Measurements from ENCODE around the gene PABPN1L. TPM values are rescaled to one million over a fixed set of nuclear protein-coding genes. Genes with fewer than 3 reads are reported as not detected.
A peak's percentile ranks its signal among the peaks of the same experiment; 100 is the strongest.
"Not testable (repeated sequence)": the region's sequence is repeated elsewhere in the genome, so short reads cannot be mapped to it uniquely, and the experiment has no call there.

Gene PABPN1L
- total and polyA plus RNA-seq, 2 donors = 0.09 to 0.34 TPM

- DNase-seq (ENCODE audit: low read depth in 6 of 9, low spot score in 9 of 9) = no peak
- Histone ChIP-seq H3K4me1 (ENCODE audit: control insufficient read depth in 2 of 2, insufficient read depth in 2 of 2, low read length in 2 of 2) (peaks cover 0 to 3% of the 10 kb centered on the region in 2 donors), H3K9me3 (ENCODE audit: control insufficient read depth in 2 of 2, insufficient read depth in 1 of 2, low read length in 1 of 2) (peaks cover 24 to 57% of the 10 kb centered on the region in 2 donors), H3K36me3 (ENCODE audit: control insufficient read depth in 2 of 2, insufficient read depth in 2 of 2, low read length in 1 of 2) (peaks cover 95 to 97% of the 10 kb centered on the region in 2 donors), H3K27ac (ENCODE audit: low read depth in 1 of 2, low read length in 1 of 2) (no peak overlapping the region), H3K27me3 (ENCODE audit: control insufficient read depth in 2 of 2, insufficient read depth in 1 of 2, low read length in 1 of 2) (no peaks in the 10 kb centered on the region), H3K4me3 (ENCODE audit: low read length in 2 of 2) (no peak overlapping the region)
- WGBS = 81% methylated on average over 21 of the region's 21 CpGs
These were observed 28.3 kb upstream of the PABPN1L start for GRCh38 chr16:88894681-88895300.

- not testable (repeated sequence) for H3K27me3 ChIP-seq (ENCODE audit: control insufficient read depth in 2 of 2, insufficient read depth in 1 of 2, low read length in 1 of 2); H3K27ac ChIP-seq (ENCODE audit: low read depth in 1 of 2, low read length in 1 of 2); H3K4me3 ChIP-seq (ENCODE audit: low read length in 2 of 2); DNase-seq (ENCODE audit: low read depth in 6 of 9, low spot score in 9 of 9); H3K4me1 ChIP-seq (ENCODE audit: control insufficient read depth in 2 of 2, insufficient read depth in 2 of 2, low read length in 2 of 2)
- 98% methylated on average over 4 of the region's 6 CpGs for WGBS
- Histone ChIP-seq H3K9me3 (ENCODE audit: control insufficient read depth in 2 of 2, insufficient read depth in 1 of 2, low read length in 1 of 2) (peaks cover 24 to 62% of the 10 kb centered on the region in 2 donors), H3K36me3 (ENCODE audit: control insufficient read depth in 2 of 2, insufficient read depth in 2 of 2, low read length in 1 of 2) (peaks cover 94 to 97% of the 10 kb centered on the region in 2 donors)
These were observed 27.8 kb upstream of the PABPN1L start for GRCh38 chr16:88894266-88894665.

GRCh38 chr16:88893127-88893968, 26.9 kb upstream of the PABPN1L start:
- WGBS = 96% methylated on average over 19 of the region's 19 CpGs

GRCh38 chr16:88892065-88892464, 25.6 kb upstream of the PABPN1L start:
- WGBS = 96% methylated on average over 20 of the region's 20 CpGs
- no peak for DNase-seq (ENCODE audit: low read depth in 6 of 9, low spot score in 9 of 9)
- Histone ChIP-seq H3K27ac (ENCODE audit: low read depth in 1 of 2, low read length in 1 of 2) (no peak overlapping the region), H3K9me3 (ENCODE audit: control insufficient read depth in 2 of 2, insufficient read depth in 1 of 2, low read length in 1 of 2) (peaks cover 24 to 67% of the 10 kb centered on the region in 2 donors), H3K36me3 (ENCODE audit: control insufficient read depth in 2 of 2, insufficient read depth in 2 of 2, low read length in 1 of 2) (peaks cover 89 to 93% of the 10 kb centered on the region in 2 donors), H3K4me1 (ENCODE audit: control insufficient read depth in 2 of 2, insufficient read depth in 2 of 2, low read length in 2 of 2) (peaks cover 0 to 3% of the 10 kb centered on the region in 2 donors), H3K27me3 (ENCODE audit: control insufficient read depth in 2 of 2, insufficient read depth in 1 of 2, low read length in 1 of 2) (no peaks in the 10 kb centered on the region), H3K4me3 (ENCODE audit: low read length in 2 of 2) (no peak overlapping the region)

More at GRCh38 chr16:88893127-88893968, 26.9 kb upstream of the PABPN1L start:
- peaks cover 90 to 95% of the 10 kb centered on the region in 2 donors for H3K36me3 ChIP-seq (ENCODE audit: control insufficient read depth in 2 of 2, insufficient read depth in 2 of 2, low read length in 1 of 2)
- peaks cover 0 to 3% of the 10 kb centered on the region in 2 donors for H3K4me1 ChIP-seq (ENCODE audit: control insufficient read depth in 2 of 2, insufficient read depth in 2 of 2, low read length in 2 of 2)
- no peaks in the 10 kb centered on the region for H3K27me3 ChIP-seq (ENCODE audit: control insufficient read depth in 2 of 2, insufficient read depth in 1 of 2, low read length in 1 of 2)
- no peak for DNase-seq (ENCODE audit: low read depth in 6 of 9, low spot score in 9 of 9)
- H3K27ac ChIP-seq (ENCODE audit: low read depth in 1 of 2, low read length in 1 of 2) = no peak overlapping the region
- H3K4me3 ChIP-seq (ENCODE audit: low read length in 2 of 2) = no peak overlapping the region
- H3K9me3 ChIP-seq (ENCODE audit: control insufficient read depth in 2 of 2, insufficient read depth in 1 of 2, low read length in 1 of 2) = peaks cover 24 to 67% of the 10 kb centered on the region in 2 donors

- peaks cover 0 to 3% of the 10 kb centered on the region in 2 donors for H3K4me1 ChIP-seq (ENCODE audit: control insufficient read depth in 2 of 2, insufficient read depth in 2 of 2, low read length in 2 of 2)
- H3K9me3 ChIP-seq (ENCODE audit: control insufficient read depth in 2 of 2, insufficient read depth in 1 of 2, low read length in 1 of 2) = peaks cover 23 to 67% of the 10 kb centered on the region in 2 donors
- peaks cover 89 to 93% of the 10 kb centered on the region in 2 donors for H3K36me3 ChIP-seq (ENCODE audit: control insufficient read depth in 2 of 2, insufficient read depth in 2 of 2, low read length in 1 of 2)
- no peak for DNase-seq (ENCODE audit: low read depth in 6 of 9, low spot score in 9 of 9)
- no peaks in the 10 kb centered on the region for H3K27me3 ChIP-seq (ENCODE audit: control insufficient read depth in 2 of 2, insufficient read depth in 1 of 2, low read length in 1 of 2)
- WGBS = 98% methylated on average over 16 of the region's 16 CpGs
- H3K27ac ChIP-seq (ENCODE audit: low read depth in 1 of 2, low read length in 1 of 2) = no peak overlapping the region
- H3K4me3 ChIP-seq (ENCODE audit: low read length in 2 of 2) = no peak overlapping the region
These were observed 24.6 kb upstream of the PABPN1L start for GRCh38 chr16:88891083-88891482.

- not testable (repeated sequence) for H3K27ac ChIP-seq (ENCODE audit: low read depth in 1 of 2, low read length in 1 of 2); DNase-seq (ENCODE audit: low read depth in 6 of 9, low spot score in 9 of 9); H3K4me1 ChIP-seq (ENCODE audit: control insufficient read depth in 2 of 2, insufficient read depth in 2 of 2, low read length in 2 of 2); H3K4me3 ChIP-seq (ENCODE audit: low read length in 2 of 2); H3K27me3 ChIP-seq (ENCODE audit: control insufficient read depth in 2 of 2, insufficient read depth in 1 of 2, low read length in 1 of 2)
- H3K9me3 ChIP-seq (ENCODE audit: control insufficient read depth in 2 of 2, insufficient read depth in 1 of 2, low read length in 1 of 2) = peaks cover 23 to 56% of the 10 kb centered on the region in 2 donors
- WGBS = 98% methylated on average over 48 of the region's 48 CpGs
- peaks cover 89 to 93% of the 10 kb centered on the region in 2 donors for H3K36me3 ChIP-seq (ENCODE audit: control insufficient read depth in 2 of 2, insufficient read depth in 2 of 2, low read length in 1 of 2)
These were observed 23.4 kb upstream of the PABPN1L start for GRCh38 chr16:88889702-88890352.

GRCh38 chr16:88888461-88889387, 22.3 kb upstream of the PABPN1L start:
- Histone ChIP-seq H3K4me3 (ENCODE audit: low read length in 2 of 2) (no peak overlapping the region), H3K4me1 (ENCODE audit: control insufficient read depth in 2 of 2, insufficient read depth in 2 of 2, low read length in 2 of 2) (no peaks in the 10 kb centered on the region), H3K27me3 (ENCODE audit: control insufficient read depth in 2 of 2, insufficient read depth in 1 of 2, low read length in 1 of 2) (no peaks in the 10 kb centered on the region), H3K27ac (ENCODE audit: low read depth in 1 of 2, low read length in 1 of 2) (no peak overlapping the region), H3K36me3 (ENCODE audit: control insufficient read depth in 2 of 2, insufficient read depth in 2 of 2, low read length in 1 of 2) (peaks cover 93 to 96% of the 10 kb centered on the region in 2 donors), H3K9me3 (ENCODE audit: control insufficient read depth in 2 of 2, insufficient read depth in 1 of 2, low read length in 1 of 2) (peaks cover 23 to 49% of the 10 kb centered on the region in 2 donors)
- 91% methylated on average over 30 of the region's 30 CpGs for WGBS
- DNase-seq (ENCODE audit: low read depth in 6 of 9, low spot score in 9 of 9) = peak in 1 of 9 donors; percentile 17

- H3K27me3 ChIP-seq (ENCODE audit: control insufficient read depth in 2 of 2, insufficient read depth in 1 of 2, low read length in 1 of 2) = no peaks in the 10 kb centered on the region
- H3K36me3 ChIP-seq (ENCODE audit: control insufficient read depth in 2 of 2, insufficient read depth in 2 of 2, low read length in 1 of 2) = peaks cover 93 to 96% of the 10 kb centered on the region in 2 donors
- H3K9me3 ChIP-seq (ENCODE audit: control insufficient read depth in 2 of 2, insufficient read depth in 1 of 2, low read length in 1 of 2) = peaks cover 23 to 43% of the 10 kb centered on the region in 2 donors
- no peaks in the 10 kb centered on the region for H3K4me1 ChIP-seq (ENCODE audit: control insufficient read depth in 2 of 2, insufficient read depth in 2 of 2, low read length in 2 of 2)
- no peak overlapping the region for H3K27ac ChIP-seq (ENCODE audit: low read depth in 1 of 2, low read length in 1 of 2)
- 96% methylated on average over 14 of the region's 14 CpGs for WGBS
- H3K4me3 ChIP-seq (ENCODE audit: low read length in 2 of 2) = no peak overlapping the region
- DNase-seq (ENCODE audit: low read depth in 6 of 9, low spot score in 9 of 9) = no peak
These were observed 21.6 kb upstream of the PABPN1L start for GRCh38 chr16:88888057-88888456.
